Right cardiac atrium (tissue), 5 donors: ENCODE data around the gene PRSS23. TPM values are rescaled to one million over a fixed set of nuclear protein-coding genes. Genes with fewer than 3 reads are reported as not detected.

Experiments
- ATAC-seq, 2 donors: fragments of 200-7000 bp; cut with Tn5 transposase; one replicate each; pipeline versions ENCODE4 v1.8.0 to v1.9.1; 2020; ENCODE audit warnings: moderate library complexity in 2 of 2, mild to moderate bottlenecking in 1 of 2
- DNase-seq, 3 donors: peaks; one replicate each; pipeline ENCODE4 v3.0.0-alpha.2; 2020
- H3K27ac ChIP-seq: one replicate; pipeline ENCODE4 v1.5.1; 2013; ENCODE audit warnings: mild to moderate bottlenecking, low read length, control low read depth, moderate library complexity
- H3K27me3 ChIP-seq: one replicate; pipeline ENCODE4 v1.6.1; 2013; ENCODE audit not compliant: control insufficient read depth, insufficient read depth
- H3K4me1 ChIP-seq: one replicate; pipeline ENCODE4 v1.6.1; 2013; ENCODE audit warnings: low read length; ENCODE audit not compliant: control insufficient read depth, insufficient read depth
- H3K4me3 ChIP-seq: one replicate; pipeline ENCODE4 v1.5.1; 2013; ENCODE audit warnings: low read length, control low read depth
- H3K9me3 ChIP-seq: one replicate; pipeline ENCODE4 v1.6.1; 2013; ENCODE audit warnings: low read length; ENCODE audit not compliant: control insufficient read depth
- WGBS: extraction: QIAGEN DNeasy Blood & Tissue Kit; methylation state at CpG from one replicate; pipeline ENCODE4 v1.1.7; 2013; 5-methylcytosine and 5-hydroxymethylcytosine counted together
- intact Hi-C, 4 donors: fragments of 100-400 bp; cut with DNase I; formaldehyde crosslinking; loops; one replicate each; pipeline versions ENCODE4 v1.11.0 to v1.14.0; 2022 to 2023
- polyA plus RNA-seq: library from polyadenylated mRNA; stranded (reverse); fragments of 200-250 nt; gene quantifications from one replicate; pipeline ENCODE4 v1.2.3, GENCODE V29; 2013
- total RNA-seq, 4 donors: library from RNA; stranded (reverse); fragmentation: NEBNext Ultra II Directional; extraction: Animal tissue kit (Norgen Biotek cat#: 25700); gene quantifications; one replicate each; pipeline ENCODE4 v1.2.1, GENCODE V29; 2021
- donor health status: healthy with polysubstance abuse.
- donor health status: DM: no; HTN: yes; CAD: no.
- donor health status: DM: no; HTN: no; CAD: no.
- donor health status: DM: no; HTN: yes; CAD: no; lungs with severe emphysema.
- donor health status: DM: yes; HTN: yes; CAD: no.

Gene PRSS23
- total and polyA plus RNA-seq, 5 donors, result 14.5 to 79.9 (median 27.4) TPM

GRCh38 chr11:86802601-86803051, 2.3 kb downstream of the PRSS23 start:
- DNase-seq (no peak), ATAC-seq (peak in 1 of 2 donors; percentile 27)
- Histone ChIP-seq H3K27ac (no peak overlapping the region), H3K9me3 (no peaks in the 10 kb centered on the region), H3K4me3 (peak overlapping the region; percentile 87), H3K4me1 (peaks cover 8% of the 10 kb centered on the region), H3K27me3 (no peaks in the 10 kb centered on the region)
- WGBS, result 23% methylated on average over 3 of the region's 3 CpGs
- intact Hi-C loops, result loop anchor here (5.0 to 10.0 kb wide), 4 partner anchors 128 to 345 kb away; partner anchors contain the start of gene ME3 (in 2 of the 4)

- ATAC-seq, result no peak
- no peak for DNase-seq
- Histone ChIP-seq H3K27me3 (no peaks in the 10 kb centered on the region), H3K9me3 (no peaks in the 10 kb centered on the region), H3K4me3 (no peak overlapping the region), H3K27ac (no peak overlapping the region), H3K4me1 (peaks cover 8% of the 10 kb centered on the region)
- intact Hi-C loops, result loop anchor here (5.0 to 10.0 kb wide), 4 partner anchors 129 to 346 kb away; partner anchors contain the start of gene ME3 (in 2 of the 4)
- WGBS, result 76% methylated on average over 5 of the region's 5 CpGs
These were observed 3.0 kb downstream of the PRSS23 start for GRCh38 chr11:86803136-86804045.

GRCh38 chr11:86804951-86805350, 4.6 kb downstream of the PRSS23 start:
- Histone ChIP-seq H3K27me3 (no peaks in the 10 kb centered on the region), H3K4me3 (no peak overlapping the region), H3K4me1 (peaks cover 5% of the 10 kb centered on the region), H3K9me3 (no peaks in the 10 kb centered on the region), H3K27ac (peak overlapping the region; percentile 16)
- no peak for DNase-seq
- no peak for ATAC-seq
- WGBS, result 84% methylated on average over 4 of the region's 4 CpGs
- intact Hi-C loops, result loop anchor here (5.0 to 10.0 kb wide), 4 partner anchors 130 to 348 kb away; partner anchors contain the start of gene ME3 (in 2 of the 4)

GRCh38 chr11:86805873-86806310, 5.5 kb downstream of the PRSS23 start:
- intact Hi-C loops, result loop anchor here in 1 of 4 donors (10.0 kb wide), 1 partner anchor 131 kb away; the partner anchor contains the start of gene ME3
- H3K9me3 ChIP-seq, result no peaks in the 10 kb centered on the region
- H3K4me1 ChIP-seq, result peaks cover 5% of the 10 kb centered on the region
- H3K27me3 ChIP-seq, result no peaks in the 10 kb centered on the region
- 49% methylated on average over 2 of the region's 2 CpGs for WGBS
- ATAC-seq, result peak; percentile 64 to 68
- no peak overlapping the region for H3K4me3 ChIP-seq
- H3K27ac ChIP-seq, result no peak overlapping the region
- peak in 1 of 3 donors; percentile 39 for DNase-seq

- H3K27me3 ChIP-seq, result no peaks in the 10 kb centered on the region
- WGBS, result 81% methylated on average over 3 of the region's 3 CpGs
- intact Hi-C loops, result loop anchor here in 1 of 4 donors (10.0 kb wide), 1 partner anchor 132 kb away; the partner anchor contains the start of gene ME3
- H3K4me1 ChIP-seq, result peaks cover 5% of the 10 kb centered on the region
- H3K4me3 ChIP-seq, result no peak overlapping the region
- no peaks in the 10 kb centered on the region for H3K9me3 ChIP-seq
- H3K27ac ChIP-seq, result no peak overlapping the region
- ATAC-seq (no peak), DNase-seq (no peak)
These were observed 6.6 kb downstream of the PRSS23 start for GRCh38 chr11:86806903-86807302.

- no peak overlapping the region for H3K27ac ChIP-seq
- DNase-seq, result no peak
These were observed 7.0 kb downstream of the PRSS23 start for GRCh38 chr11:86807360-86807759.

GRCh38 chr11:86809561-86809960, 9.2 kb downstream of the PRSS23 start:
- DNase-seq (no peak), ATAC-seq (no peak)
- no peaks in the 10 kb centered on the region for H3K27me3 ChIP-seq
- no peak overlapping the region for H3K4me3 ChIP-seq
- intact Hi-C loops, result loop anchor here in 1 of 4 donors (10.0 kb wide), 1 partner anchor 135 kb away; the partner anchor contains the start of gene ME3
- H3K4me1 ChIP-seq, result peaks cover 10% of the 10 kb centered on the region
- no peak overlapping the region for H3K27ac ChIP-seq
- H3K9me3 ChIP-seq, result no peaks in the 10 kb centered on the region

More at GRCh38 chr11:86807360-86807759, 7.0 kb downstream of the PRSS23 start:
- Histone ChIP-seq H3K27me3 (no peaks in the 10 kb centered on the region), H3K9me3 (no peaks in the 10 kb centered on the region), H3K4me3 (no peak overlapping the region), H3K4me1 (peaks cover 6% of the 10 kb centered on the region)
- ATAC-seq, result peak in 1 of 2 donors; percentile 85
- intact Hi-C loops, result loop anchor here in 1 of 4 donors (10.0 kb wide), 1 partner anchor 133 kb away; the partner anchor contains the start of gene ME3
- 58% methylated on average over 5 of the region's 5 CpGs for WGBS

GRCh38 chr11:86810288-86810687, 9.9 kb downstream of the PRSS23 start:
- peaks cover 9% of the 10 kb centered on the region for H3K4me1 ChIP-seq
- H3K27ac ChIP-seq, result no peak overlapping the region
- ATAC-seq, result no peak
- 77% methylated on average over 2 of the region's 2 CpGs for WGBS
- no peak for DNase-seq
- intact Hi-C loops, result no loop called here
- H3K4me3 ChIP-seq, result no peak overlapping the region
- H3K9me3 ChIP-seq, result no peaks in the 10 kb centered on the region
- no peaks in the 10 kb centered on the region for H3K27me3 ChIP-seq

GRCh38 chr11:86811637-86812321, 11.4 kb downstream of the PRSS23 start:
- WGBS, result 97% methylated on average over 2 of the region's 2 CpGs
- no peaks in the 10 kb centered on the region for H3K27me3 ChIP-seq
- no peak for ATAC-seq
- H3K27ac ChIP-seq, result no peak overlapping the region
- H3K4me3 ChIP-seq, result no peak overlapping the region
- H3K9me3 ChIP-seq, result no peaks in the 10 kb centered on the region
- intact Hi-C loops, result no loop called here
- DNase-seq, result no peak
- H3K4me1 ChIP-seq, result peaks cover 9% of the 10 kb centered on the region

- H3K27ac ChIP-seq, result no peak overlapping the region
- no peak for DNase-seq
- H3K27me3 ChIP-seq, result no peaks in the 10 kb centered on the region
- H3K4me3 ChIP-seq, result no peak overlapping the region
- H3K4me1 ChIP-seq, result peaks cover 9% of the 10 kb centered on the region
- WGBS, result 94% methylated on average over 7 of the region's 7 CpGs
- no peak for ATAC-seq
- intact Hi-C loops, result no loop called here
- no peaks in the 10 kb centered on the region for H3K9me3 ChIP-seq
These were observed 12.0 kb downstream of the PRSS23 start for GRCh38 chr11:86812322-86812670.
